Bronchial epithelial cell (primary cell): Measurements from ENCODE around the gene EML1. TPM values are rescaled to one million over a fixed set of nuclear protein-coding genes. Genes with fewer than 3 reads are reported as not detected.

ENCODE experiments used
- DNase-seq: peaks from one replicate; pipeline ENCODE4 v3.0.0-alpha.2; 2010; ENCODE audit warnings: low read depth
- FAIRE-seq: peaks from 2 replicates; lab custom pipeline; 2011; peaks lifted over from hg19 to GRCh38; lab: Jason Lieb, UNC
- H3K27me3 ChIP-seq: 2 replicates; pipeline ENCODE4 v1.5.1; 2011; ENCODE audit warnings: low read length; ENCODE audit not compliant: control insufficient read depth, insufficient read depth
- H3K36me3 ChIP-seq: 2 replicates; pipeline ENCODE4 v1.5.1; 2011; ENCODE audit warnings: low read length; ENCODE audit not compliant: control insufficient read depth, insufficient read depth
- H3K4me3 ChIP-seq: 2 replicates; pipeline ENCODE4 v1.5.1; 2011; ENCODE audit warnings: mild to moderate bottlenecking, low read depth, low read length, control low read depth
- total RNA-seq: library from RNA; depleted of rRNA; stranded (reverse); fragments of >200 nt; gene quantifications from 2 replicates; pipeline ENCODE4 v1.2.1, GENCODE V29; 2014
- TF ChIP-seq, protein P1 (sequence below): IDR thresholded peaks from 2 replicates; pipeline ENCODE4 v1.5.1; 2011; ENCODE audit warnings: mild to moderate bottlenecking, moderate library complexity, low read length, control low read depth, inconsistent platforms; ENCODE audit not compliant: insufficient read depth, severe bottlenecking

The EML1 gene
- total RNA-seq, 1 donor from 2014 or later, result 1.8 TPM

DNA sequence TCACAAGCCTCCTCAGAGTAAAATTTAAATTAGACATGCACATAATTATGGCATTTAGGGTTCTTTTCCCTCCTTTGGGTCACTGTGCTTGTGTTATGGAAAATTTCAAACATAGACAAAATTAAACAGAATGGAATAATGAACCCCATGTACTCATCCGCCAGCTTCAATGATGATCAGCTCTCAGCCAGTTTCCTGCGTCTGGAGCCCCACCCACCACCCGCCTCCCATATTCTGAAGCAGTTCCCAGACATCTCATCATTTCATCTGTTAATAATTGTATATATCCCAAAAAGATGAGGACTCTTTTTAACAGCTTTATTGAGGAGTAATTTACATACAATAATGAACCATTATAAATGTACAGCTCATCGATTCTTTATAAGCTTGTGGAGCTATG lies 128.2 kb downstream of the EML1 start:
- Histone ChIP-seq H3K4me3 (no peak overlapping the region), H3K36me3 (no peaks in the 10 kb centered on the region), H3K27me3 (no peaks in the 10 kb centered on the region)
- TF ChIP-seq, protein P1, sequence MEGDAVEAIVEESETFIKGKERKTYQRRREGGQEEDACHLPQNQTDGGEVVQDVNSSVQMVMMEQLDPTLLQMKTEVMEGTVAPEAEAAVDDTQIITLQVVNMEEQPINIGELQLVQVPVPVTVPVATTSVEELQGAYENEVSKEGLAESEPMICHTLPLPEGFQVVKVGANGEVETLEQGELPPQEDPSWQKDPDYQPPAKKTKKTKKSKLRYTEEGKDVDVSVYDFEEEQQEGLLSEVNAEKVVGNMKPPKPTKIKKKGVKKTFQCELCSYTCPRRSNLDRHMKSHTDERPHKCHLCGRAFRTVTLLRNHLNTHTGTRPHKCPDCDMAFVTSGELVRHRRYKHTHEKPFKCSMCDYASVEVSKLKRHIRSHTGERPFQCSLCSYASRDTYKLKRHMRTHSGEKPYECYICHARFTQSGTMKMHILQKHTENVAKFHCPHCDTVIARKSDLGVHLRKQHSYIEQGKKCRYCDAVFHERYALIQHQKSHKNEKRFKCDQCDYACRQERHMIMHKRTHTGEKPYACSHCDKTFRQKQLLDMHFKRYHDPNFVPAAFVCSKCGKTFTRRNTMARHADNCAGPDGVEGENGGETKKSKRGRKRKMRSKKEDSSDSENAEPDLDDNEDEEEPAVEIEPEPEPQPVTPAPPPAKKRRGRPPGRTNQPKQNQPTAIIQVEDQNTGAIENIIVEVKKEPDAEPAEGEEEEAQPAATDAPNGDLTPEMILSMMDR, result no peak
- DNase-seq (no peak), FAIRE-seq (no peak)

DNA sequence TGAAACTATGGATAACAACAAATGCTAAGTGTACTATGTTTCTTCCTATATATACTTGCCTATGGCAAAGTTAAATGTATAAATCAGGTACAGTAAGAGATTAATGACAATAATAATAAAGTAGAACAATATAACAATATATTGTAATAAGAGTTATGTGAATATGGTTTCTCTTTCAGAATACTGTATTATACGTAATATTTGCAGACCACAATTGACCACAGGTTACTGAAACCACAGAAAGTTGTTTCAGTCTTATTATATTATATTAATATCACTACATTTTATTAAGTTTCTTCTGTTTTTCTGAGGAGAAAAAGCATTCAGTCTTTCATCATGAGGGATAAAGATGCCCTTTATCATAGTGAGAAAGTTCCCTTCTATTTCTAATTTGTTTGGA lies 131.2 kb downstream of the EML1 start:
- DNase-seq, result no peak
- Histone ChIP-seq H3K4me3 (no peak overlapping the region), H3K27me3 (no peaks in the 10 kb centered on the region), H3K36me3 (no peaks in the 10 kb centered on the region)
- FAIRE-seq, result no peak
- TF ChIP-seq, protein P1, result no peak

DNA sequence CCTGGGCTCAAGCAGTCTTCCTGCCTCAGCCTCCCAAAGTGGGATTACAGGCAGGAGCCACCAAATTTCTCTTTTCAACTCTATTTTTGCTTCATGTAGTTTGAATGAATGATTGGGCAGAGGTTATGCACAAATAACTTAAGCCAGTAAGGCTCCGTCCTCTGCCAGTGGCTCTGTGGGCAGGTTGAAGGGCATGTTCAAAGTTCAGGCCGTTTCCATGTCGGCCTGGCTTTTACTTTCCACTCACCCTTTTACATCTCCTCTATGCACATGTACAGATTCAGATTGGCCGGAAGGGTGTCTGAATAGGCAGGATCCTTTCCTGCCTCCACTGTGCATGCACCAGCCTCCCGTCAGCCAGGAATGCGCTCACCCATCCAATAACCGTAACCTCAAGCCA lies 132.3 kb downstream of the EML1 start:
- FAIRE-seq (no peak), DNase-seq (no peak)
- no peak overlapping the region for H3K4me3 ChIP-seq
- no peaks in the 10 kb centered on the region for H3K36me3 ChIP-seq
- TF ChIP-seq, protein P1, result no peak
- H3K27me3 ChIP-seq, result no peaks in the 10 kb centered on the region

DNA sequence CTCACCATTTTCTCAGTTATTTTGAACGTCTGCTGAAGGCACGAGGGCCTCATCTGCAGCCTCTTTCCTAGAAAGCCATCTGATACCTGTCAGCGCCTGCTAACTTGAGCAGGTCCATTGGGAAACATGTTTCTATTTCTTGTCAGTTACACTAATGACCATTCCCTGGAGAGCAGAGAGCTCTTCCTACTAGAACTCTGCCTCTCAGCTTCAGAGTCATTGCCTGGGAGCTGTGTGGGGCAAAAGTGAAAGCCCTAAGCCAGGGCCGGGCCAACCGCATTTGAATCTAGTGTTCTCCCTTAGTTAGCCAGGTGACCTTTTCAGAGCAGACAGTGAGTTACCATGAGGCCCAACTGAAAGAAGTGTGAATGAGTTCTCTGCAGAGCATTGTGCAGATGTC lies 135.8 kb downstream of the EML1 start:
- DNase-seq (no peak), FAIRE-seq (no peak)
- no peak overlapping the region for H3K4me3 ChIP-seq
- no peaks in the 10 kb centered on the region for H3K36me3 ChIP-seq
- TF ChIP-seq, protein P1, result no peak
- H3K27me3 ChIP-seq, result no peaks in the 10 kb centered on the region

DNA sequence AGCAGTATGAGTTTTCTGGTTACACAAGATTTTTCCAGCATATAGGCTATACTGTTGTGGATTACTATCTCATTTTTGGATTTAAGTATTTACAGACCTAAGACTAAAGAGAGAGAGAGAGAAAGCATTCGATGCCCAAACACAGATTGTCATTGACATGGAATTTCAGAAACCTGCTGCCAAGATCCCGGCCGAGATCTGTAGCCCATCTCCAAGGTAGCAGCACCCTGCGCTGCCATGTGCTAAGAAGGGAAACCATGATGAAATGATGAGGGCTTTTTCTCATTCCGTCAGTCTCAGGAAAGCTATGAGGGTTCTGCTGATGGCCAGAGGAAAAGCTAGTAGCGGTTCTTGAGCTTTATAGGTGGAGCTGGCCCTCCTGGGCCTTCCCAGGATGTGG lies 136.4 kb downstream of the EML1 start:
- FAIRE-seq (no peak), DNase-seq (no peak)
- TF ChIP-seq, protein P1, result no peak
- Histone ChIP-seq H3K36me3 (no peaks in the 10 kb centered on the region), H3K27me3 (no peaks in the 10 kb centered on the region), H3K4me3 (no peak overlapping the region)
